Lung (tissue), 12 donors: ENCODE results near the gene UNC93A. TPM values are rescaled to one million over a fixed set of nuclear protein-coding genes. Genes with fewer than 3 reads are reported as not detected.
"Not testable (repeated sequence)": the region's sequence is repeated elsewhere in the genome, so short reads cannot be mapped to it uniquely, and the experiment has no call there.

ENCODE experiments used
- ATAC-seq: fragments of 200-7000 bp; cut with Tn5 transposase; one replicate; pipeline ENCODE4 v1.9.1; 2020; ENCODE audit warnings: moderate number of reproducible peaks; ENCODE audit not compliant: insufficient read depth, low FRiP score
- DNase-seq, 3 donors: peaks; one replicate each; pipeline ENCODE4 v3.0.0-alpha.2; 2013 to 2017
- H3K27ac ChIP-seq, 2 donors: one replicate each; pipeline ENCODE4 v1.5.1; 2013; ENCODE audit warnings: mild to moderate bottlenecking in 2 of 2, moderate library complexity in 2 of 2, control low read depth in 1 of 2, inconsistent platforms in 1 of 2, low read depth in 1 of 2, low read length in 1 of 2
- H3K27me3 ChIP-seq, 3 donors: one replicate each; pipeline ENCODE4 v1.5.1; 2013; ENCODE audit warnings: low read length in 2 of 3; ENCODE audit not compliant: control insufficient read depth in 3 of 3, insufficient read depth in 3 of 3
- H3K36me3 ChIP-seq, 4 donors: one replicate each; pipeline ENCODE4 v1.5.1; 2013; ENCODE audit warnings: low read length in 4 of 4, mild to moderate bottlenecking in 1 of 4, moderate library complexity in 1 of 4; ENCODE audit not compliant: control insufficient read depth in 4 of 4, insufficient read depth in 4 of 4
- H3K4me1 ChIP-seq, 5 donors: one replicate each; pipeline ENCODE4 v1.5.1; 2013; ENCODE audit warnings: low read length in 5 of 5, mild to moderate bottlenecking in 2 of 5, moderate library complexity in 1 of 5; ENCODE audit not compliant: control insufficient read depth in 5 of 5, insufficient read depth in 5 of 5
- H3K4me3 ChIP-seq: one replicate; pipeline ENCODE4 v1.5.1; 2013; ENCODE audit warnings: mild to moderate bottlenecking, control low read depth, moderate library complexity
- H3K9ac ChIP-seq, 2 donors: one replicate each; pipeline ENCODE4 v1.5.1; 2013; ENCODE audit warnings: low read length in 2 of 2, control low read depth in 1 of 2; ENCODE audit not compliant: insufficient read depth in 1 of 2
- H3K9me3 ChIP-seq, 4 donors: one replicate each; pipeline ENCODE4 v1.5.1; 2013; ENCODE audit warnings: low read length in 3 of 4, mild to moderate bottlenecking in 1 of 4, moderate library complexity in 1 of 4; ENCODE audit not compliant: control insufficient read depth in 4 of 4, insufficient read depth in 3 of 4
- WGBS, 2 donors: extraction: QIAGEN DNeasy Blood & Tissue Kit; methylation state at CpG; one replicate each; pipeline ENCODE4 v1.1.7; 2013; 5-methylcytosine and 5-hydroxymethylcytosine counted together
- polyA plus RNA-seq, 2 donors: library from polyadenylated mRNA; stranded (reverse); fragments of 200-250 nt; gene quantifications; one replicate each; pipeline ENCODE4 v1.2.1, GENCODE V29; 2013
- total RNA-seq, 2 donors: library from RNA; depleted of rRNA in 1 of 2; stranded (reverse); fragments of >200 nt in 1 of 2; gene quantifications; one replicate each; pipeline ENCODE4 v1.2.1, GENCODE V29; 2014 to 2021
- TF ChIP-seq, protein P1 (sequence below): IDR thresholded peaks from 2 replicates; pipeline ENCODE4 v1.5.1; 2012; ENCODE audit warnings: mild to moderate bottlenecking; ENCODE audit errors: control extremely low read depth, extremely low read depth
- donor health status: control.
- donor health status: control.
- donor health status: Bipolar disorder and iron deficiency.
- donor health status: healthy.
- donor health status: DM: yes; HTN: yes; CAD: no.

Gene UNC93A
- total and polyA plus RNA-seq, 4 donors: not detected

DNA sequence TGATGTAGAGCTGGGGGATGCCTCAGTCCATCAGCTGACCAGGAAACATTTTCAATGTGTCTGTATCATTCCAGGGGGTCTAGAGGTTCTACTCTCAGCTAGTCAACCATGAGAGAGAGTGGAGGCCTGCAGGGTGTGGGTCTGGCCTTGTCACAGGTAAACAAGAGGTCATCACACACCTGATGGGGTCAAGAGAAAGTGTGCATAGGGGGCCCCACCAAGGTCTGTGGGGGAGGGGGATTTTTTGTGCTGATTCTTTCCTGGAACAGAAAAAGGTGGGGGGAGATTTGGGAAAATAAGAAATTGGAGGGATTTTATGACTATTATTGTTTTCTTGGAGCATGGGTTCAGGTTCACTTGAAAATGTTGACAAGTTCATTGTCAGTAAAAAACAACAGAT lies 8.9 kb upstream of the UNC93A start:
- no peaks in the 10 kb centered on the region for H3K27me3 ChIP-seq
- DNase-seq (no peak), ATAC-seq (no peak)
- H3K27ac ChIP-seq: no peak overlapping the region
- H3K9ac ChIP-seq: no peak overlapping the region
- TF ChIP-seq, protein P1, sequence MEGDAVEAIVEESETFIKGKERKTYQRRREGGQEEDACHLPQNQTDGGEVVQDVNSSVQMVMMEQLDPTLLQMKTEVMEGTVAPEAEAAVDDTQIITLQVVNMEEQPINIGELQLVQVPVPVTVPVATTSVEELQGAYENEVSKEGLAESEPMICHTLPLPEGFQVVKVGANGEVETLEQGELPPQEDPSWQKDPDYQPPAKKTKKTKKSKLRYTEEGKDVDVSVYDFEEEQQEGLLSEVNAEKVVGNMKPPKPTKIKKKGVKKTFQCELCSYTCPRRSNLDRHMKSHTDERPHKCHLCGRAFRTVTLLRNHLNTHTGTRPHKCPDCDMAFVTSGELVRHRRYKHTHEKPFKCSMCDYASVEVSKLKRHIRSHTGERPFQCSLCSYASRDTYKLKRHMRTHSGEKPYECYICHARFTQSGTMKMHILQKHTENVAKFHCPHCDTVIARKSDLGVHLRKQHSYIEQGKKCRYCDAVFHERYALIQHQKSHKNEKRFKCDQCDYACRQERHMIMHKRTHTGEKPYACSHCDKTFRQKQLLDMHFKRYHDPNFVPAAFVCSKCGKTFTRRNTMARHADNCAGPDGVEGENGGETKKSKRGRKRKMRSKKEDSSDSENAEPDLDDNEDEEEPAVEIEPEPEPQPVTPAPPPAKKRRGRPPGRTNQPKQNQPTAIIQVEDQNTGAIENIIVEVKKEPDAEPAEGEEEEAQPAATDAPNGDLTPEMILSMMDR: no peak
- peaks cover 0 to 4% (median 0%) of the 10 kb centered on the region in 5 donors for H3K4me1 ChIP-seq
- no peaks in the 10 kb centered on the region for H3K9me3 ChIP-seq
- no peaks in the 10 kb centered on the region for H3K36me3 ChIP-seq
- no peak overlapping the region for H3K4me3 ChIP-seq

DNA sequence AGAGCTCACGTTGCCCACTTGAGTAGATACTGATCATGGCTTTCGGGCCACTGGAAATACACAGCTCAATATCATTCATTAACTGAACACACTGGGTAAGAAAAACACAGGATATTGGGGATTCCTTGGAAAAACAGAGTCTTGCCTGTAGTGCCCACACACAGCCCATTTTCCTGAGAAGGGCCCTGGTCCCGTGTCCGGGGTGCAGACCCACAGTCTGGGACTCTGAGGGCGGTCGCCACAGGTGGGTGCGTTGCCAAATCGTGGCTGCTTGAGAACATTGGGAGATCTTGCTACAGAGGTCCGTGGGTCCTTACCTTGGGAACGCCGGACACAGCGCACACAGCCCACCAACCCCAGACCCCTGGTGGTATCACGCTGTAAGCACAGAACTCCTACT lies 6.5 kb upstream of the UNC93A start:
- H3K27me3 ChIP-seq, H3K27ac ChIP-seq, H3K9ac ChIP-seq, H3K4me3 ChIP-seq, ATAC-seq, H3K4me1 ChIP-seq, H3K36me3 ChIP-seq, H3K9me3 ChIP-seq, DNase-seq: not testable (repeated sequence)
- 92% methylated on average over 10 to 11 of the region's 13 CpGs for WGBS, 2 donors

DNA sequence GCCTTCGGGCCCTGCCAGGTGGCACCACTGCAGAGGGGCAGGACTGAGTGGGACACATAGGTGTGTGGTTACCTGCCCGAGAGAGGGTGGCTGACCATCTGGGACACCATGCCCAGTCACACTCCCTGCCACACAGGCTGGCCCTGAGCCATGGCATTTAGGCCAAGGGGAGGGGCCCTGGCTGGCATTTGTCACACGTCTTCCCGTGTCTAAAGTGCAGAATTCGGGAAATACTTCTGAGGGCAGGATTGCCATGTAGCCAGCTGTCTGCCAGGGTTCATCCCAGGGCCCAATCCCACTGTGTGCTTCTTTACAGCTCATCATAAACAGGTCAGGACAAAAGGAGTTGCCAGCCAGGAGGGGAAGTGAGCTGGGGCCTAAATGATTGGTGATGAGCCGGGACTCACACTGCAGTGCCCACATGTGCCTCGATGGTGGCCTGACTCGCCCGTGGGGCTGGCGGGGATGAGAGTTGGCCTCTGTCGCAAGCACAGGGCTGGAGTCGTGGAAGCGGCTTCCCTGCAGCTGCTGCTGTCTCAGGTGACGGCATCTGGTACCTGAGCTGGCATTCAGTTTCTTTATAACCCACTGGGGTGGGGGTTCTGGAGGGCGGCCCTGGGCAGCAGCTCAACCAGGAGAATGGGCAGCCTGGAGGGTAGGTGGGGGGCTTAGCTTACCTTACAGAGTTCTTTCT lies 5.9 kb upstream of the UNC93A start:
- Histone ChIP-seq H3K4me3 (no peak overlapping the region), H3K9ac (no peak overlapping the region), H3K36me3 (no peaks in the 10 kb centered on the region), H3K9me3 (no peaks in the 10 kb centered on the region), H3K4me1 (peaks cover 0 to 6% (median 0%) of the 10 kb centered on the region in 5 donors), H3K27ac (no peak overlapping the region), H3K27me3 (no peaks in the 10 kb centered on the region)
- WGBS, 2 donors: 89% methylated on average over 15 of the region's 15 CpGs
- TF ChIP-seq, protein P1: no peak
- peak; percentile 28 for ATAC-seq
- no peak for DNase-seq

DNA sequence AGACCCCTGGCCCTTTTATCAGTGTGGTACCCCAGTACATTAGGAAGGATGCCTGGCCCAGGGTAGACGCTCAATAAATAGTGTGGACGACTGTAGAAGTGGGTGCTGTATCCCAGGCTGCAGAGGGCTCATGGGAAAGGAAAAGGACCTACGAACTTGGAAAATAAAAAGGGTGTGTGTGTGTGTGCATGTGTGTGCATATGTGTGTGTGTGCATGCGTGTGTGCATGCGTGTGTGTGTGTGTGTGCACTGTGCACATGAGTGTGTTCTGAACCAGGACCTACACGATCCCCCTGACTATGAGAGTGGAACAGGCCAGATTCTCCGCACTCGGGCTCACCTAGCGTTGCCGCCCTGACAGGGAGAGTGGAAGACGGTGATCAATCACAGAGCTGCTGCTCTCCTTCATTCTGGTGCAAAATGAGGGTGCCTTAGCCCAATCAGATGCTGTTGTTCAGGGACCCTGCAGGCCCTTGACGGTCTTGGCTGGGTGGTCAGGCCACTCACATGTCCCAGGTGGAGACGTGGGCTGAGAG lies 3.5 kb upstream of the UNC93A start:
- H3K27ac ChIP-seq: no peak overlapping the region
- TF ChIP-seq, protein P1: no peak
- H3K9ac ChIP-seq: no peak overlapping the region
- no peaks in the 10 kb centered on the region for H3K36me3 ChIP-seq
- 91 to 93% methylated on average over 13 of the region's 13 CpGs for WGBS, 2 donors
- no peaks in the 10 kb centered on the region for H3K27me3 ChIP-seq
- H3K4me3 ChIP-seq: no peak overlapping the region
- ATAC-seq: no peak
- peaks cover 0 to 6% (median 0%) of the 10 kb centered on the region in 5 donors for H3K4me1 ChIP-seq
- H3K9me3 ChIP-seq: no peaks in the 10 kb centered on the region
- DNase-seq: no peak
